Psoas muscle (tissue), 8 donors: ENCODE measurements around the gene ACSM6. TPM values are rescaled to one million over a fixed set of nuclear protein-coding genes. Genes with fewer than 3 reads are reported as not detected.
A peak's percentile ranks its signal among the peaks of the same experiment; 100 is the strongest.

Source experiments
- ATAC-seq, 4 donors: fragments of 200-7000 bp; cut with Tn5 transposase; one replicate each; pipeline ENCODE4 v1.9.1; 2020; ENCODE audit warnings: moderate library complexity in 3 of 4, mild to moderate bottlenecking in 2 of 4
- DNase-seq, 2 donors: peaks; one replicate each; pipeline ENCODE4 v3.0.0-alpha.2; 2020
- H3K27ac ChIP-seq: fragments of 200-600 bp; one replicate; pipeline ENCODE4 v1.8.0; 2022
- H3K27me3 ChIP-seq, 3 donors: fragments of 200-600 bp in 1 of 3; one replicate each; pipeline versions ENCODE4 v1.6.1 to v1.8.0; 2013 to 2022; ENCODE audit warnings: low read length in 2 of 3, mild to moderate bottlenecking in 2 of 3, moderate library complexity in 1 of 3; ENCODE audit not compliant: insufficient read depth in 3 of 3
- H3K36me3 ChIP-seq, 2 donors: fragments of 200-600 bp in 1 of 2; one replicate each; pipeline versions ENCODE4 v1.6.1 to v1.8.0; 2013 to 2022; ENCODE audit warnings: low read depth in 1 of 2, mild to moderate bottlenecking in 1 of 2, moderate library complexity in 1 of 2; ENCODE audit not compliant: insufficient read depth in 1 of 2
- H3K4me1 ChIP-seq: fragments of 200-600 bp; one replicate; pipeline ENCODE4 v1.8.0; 2022
- H3K4me3 ChIP-seq: fragments of 200-600 bp; one replicate; pipeline ENCODE4 v1.8.0; 2022; ENCODE audit warnings: mild to moderate bottlenecking
- H3K9me3 ChIP-seq: fragments of 200-600 bp; one replicate; pipeline ENCODE4 v1.8.0; 2022
- CTCF ChIP-seq: fragments of 200-600 bp; IDR thresholded peaks from one replicate; pipeline ENCODE4 v1.8.0; 2022; ENCODE audit warnings: antibody characterized with exemption
- WGBS, 3 donors: extraction: QIAGEN DNeasy Blood & Tissue Kit; methylation state at CpG; one replicate each; pipeline versions ENCODE4 v1.1.6 to v1.1.7; 2013; 5-methylcytosine and 5-hydroxymethylcytosine counted together
- intact Hi-C, 2 donors: fragments of 100-400 bp; cut with DNase I; formaldehyde crosslinking; loops; one replicate each; pipeline versions ENCODE4 v1.11.0 to v1.14.2; 2022
- polyA plus RNA-seq, 3 donors: library from polyadenylated mRNA; stranded (reverse); fragments of 200-250 nt; gene quantifications; one replicate each; pipeline ENCODE4 v1.2.3, GENCODE V29; 2013
- total RNA-seq, 4 donors: library from RNA; stranded (reverse); fragmentation: NEBNext Ultra II Directional in 2 of 4; extraction: Animal tissue kit (Norgen Biotek cat#: 25700) in 2 of 4; gene quantifications; one replicate each; pipeline versions ENCODE4 v1.2.1 to v1.2.4, GENCODE V29; 2021 to 2023
- donor health status: healthy with polysubstance abuse.
- donor health status: DM: no; HTN: no; CAD: no; lungs with moderate emphysema.
- donor health status: Bipolar disorder and iron deficiency.
- donor health status: healthy.
- donor health status: DM: yes; HTN: yes; CAD: no.
- donor health status: DM: no; HTN: no; CAD: no.
- donor health status: DM: no; HTN: no; CAD: no.
- donor health status: DM: yes; HTN: yes; CAD: no.

ACSM6 gene
- total and polyA plus RNA-seq, 7 donors, result not detected

- H3K9me3 ChIP-seq, result peaks cover 5% of the 10 kb centered on the region
- DNase-seq, result no peak
- TF ChIP-seq CTCF, result no peak
- H3K27me3 ChIP-seq, result no peaks in the 10 kb centered on the region
- ATAC-seq, result no peak
- intact Hi-C loops, result no loop called here
- peaks cover 0 to 55% of the 10 kb centered on the region in 2 donors for H3K36me3 ChIP-seq
- no peak overlapping the region for H3K27ac ChIP-seq
- no peak overlapping the region for H3K4me3 ChIP-seq
- 92 to 96% (median 93%) methylated on average over 7 of the region's 7 CpGs for WGBS, 3 donors
- H3K4me1 ChIP-seq, result peaks cover 12% of the 10 kb centered on the region
Measured at GRCh38 chr10:95257849-95258248, 63.8 kb downstream of the ACSM6 start.

- Histone ChIP-seq H3K36me3 (peaks cover 0 to 71% of the 10 kb centered on the region in 2 donors), H3K9me3 (peaks cover 5% of the 10 kb centered on the region), H3K4me3 (no peak overlapping the region), H3K27me3 (no peaks in the 10 kb centered on the region), H3K4me1 (peaks cover 16% of the 10 kb centered on the region), H3K27ac (peak overlapping the region; percentile 60)
- intact Hi-C loops, result no loop called here
- TF ChIP-seq CTCF, result no peak
- DNase-seq (no peak), ATAC-seq (peak; percentile 44 to 59 (median 54))
- WGBS, 3 donors, result 40 to 58% (median 50%) methylated on average over 3 of the region's 3 CpGs
Measured at GRCh38 chr10:95260397-95260881, 66.4 kb downstream of the ACSM6 start.

- TF ChIP-seq CTCF, result no peak
- H3K4me1 ChIP-seq, result peaks cover 16% of the 10 kb centered on the region
- DNase-seq, result no peak
- peak overlapping the region; percentile 60 for H3K27ac ChIP-seq
- intact Hi-C loops, result no loop called here
- H3K4me3 ChIP-seq, result no peak overlapping the region
- WGBS, 3 donors, result 51 to 61% (median 52%) methylated on average over 4 of the region's 4 CpGs
- ATAC-seq, result peak in 1 of 4 donors; percentile 13
- peaks cover 5% of the 10 kb centered on the region for H3K9me3 ChIP-seq
- no peaks in the 10 kb centered on the region for H3K27me3 ChIP-seq
- H3K36me3 ChIP-seq, result peaks cover 0 to 70% of the 10 kb centered on the region in 2 donors
Measured at GRCh38 chr10:95260909-95261552, 67.0 kb downstream of the ACSM6 start.

- 82 to 87% (median 83%) methylated on average over 3 of the region's 3 CpGs for WGBS, 3 donors
- peak; percentile 45 to 77 (median 76) for ATAC-seq
- no peak overlapping the region for H3K4me3 ChIP-seq
- no peak for TF ChIP-seq CTCF
- H3K36me3 ChIP-seq, result peaks cover 0 to 73% of the 10 kb centered on the region in 2 donors
- H3K9me3 ChIP-seq, result no peaks in the 10 kb centered on the region
- no peak for DNase-seq
- intact Hi-C loops, result no loop called here
- H3K27me3 ChIP-seq, result no peaks in the 10 kb centered on the region
- peaks cover 16% of the 10 kb centered on the region for H3K4me1 ChIP-seq
- H3K27ac ChIP-seq, result peak overlapping the region; percentile 60
Measured at GRCh38 chr10:95261926-95262325, 67.9 kb downstream of the ACSM6 start.
